HCT116 (cell line): ENCODE measurements around the gene NGFR. TPM values are rescaled to one million over a fixed set of nuclear protein-coding genes. Genes with fewer than 3 reads are reported as not detected.

Experiments
- ATAC-seq: fragments of 200-7000 bp; cut with Tn5 transposase; 2 replicates; pipeline ENCODE4 v1.9.1; 2020; ENCODE audit warnings: mild to moderate bottlenecking, moderate library complexity
- BruUV-seq: library from RNA; stranded (reverse); fragments of 400-500 nt; replicated peaks from 2 replicates; lab custom pipeline; 2021; lab: Mats Ljungman, UMichigan
- CTCF ChIA-PET: fragments of 300-600 bp; sonication (Branson Sonifier 250); formaldehyde crosslinking; loops from one replicate; lab custom pipeline; 2021; ENCODE audit warnings: antibody characterized with exemption; lab: Charles Lee
- POLR2A ChIA-PET: fragments of 300-600, 350-600 bp; sonication (Branson Sonifier 250); formaldehyde crosslinking; loops from one replicate; lab custom pipeline; 2021; ENCODE audit warnings: antibody characterized with exemption; lab: Charles Lee
- RAD21 ChIA-PET, 2 experiments: fragments of 300-600 bp; sonication (Branson Sonifier 250); formaldehyde crosslinking; loops; one replicate each; lab custom pipeline; 2023; ENCODE audit warnings: low total read pairs in 2 of 2; ENCODE audit not compliant: uncharacterized antibody in 2 of 2, unreplicated experiment in 2 of 2, low non-redundant PET in 1 of 2; lab: Charles Lee
- DNase-seq: peaks from one replicate; pipeline ENCODE4 v3.0.0-alpha.2; 2010; ENCODE audit warnings: low read depth, low spot score
- H2AFZ ChIP-seq: fragments of 200-600 bp; shearing (Covaris generic), sonication (generic); 2 replicates; pipeline ENCODE4 v1.6.1; 2017; ENCODE audit warnings: low read depth, mixed run types, mixed read lengths, antibody characterized with exemption, low read length; ENCODE audit not compliant: poor library complexity, severe bottlenecking
- H3K27ac ChIP-seq: 2 replicates; pipeline ENCODE4 v1.5.1; 2012; ENCODE audit warnings: low read depth, low read length
- H3K27me3 ChIP-seq: fragments of 200-600 bp; sonication (generic); 2 replicates; pipeline ENCODE4 v1.6.1; 2016; ENCODE audit warnings: mixed run types, low read length, mixed read lengths; ENCODE audit not compliant: insufficient read depth
- H3K36me3 ChIP-seq, 2 experiments: fragments of 200-500 bp in 1 of 2; fragments of 200-600 bp in 1 of 2; sonication (Bioruptor generic) in 1 of 2; sonication (generic) in 1 of 2; 2 replicates each; pipeline versions ENCODE4 v1.5.1 to v1.6.1; 2014 to 2016; ENCODE audit warnings: low read length in 2 of 2, inconsistent platforms in 1 of 2, mixed read lengths in 1 of 2, mixed run types in 1 of 2; ENCODE audit not compliant: insufficient read depth in 2 of 2, control insufficient read depth in 1 of 2
- H3K4me1 ChIP-seq, 2 experiments: fragments of 200-600 bp in 1 of 2; sonication (generic) in 1 of 2; 2 replicates each; pipeline versions ENCODE4 v1.5.1 to v1.6.1; 2012 to 2017; ENCODE audit warnings: low read length in 2 of 2, inconsistent platforms in 1 of 2, mild to moderate bottlenecking in 1 of 2, mixed read lengths in 1 of 2, mixed run types in 1 of 2, moderate library complexity in 1 of 2; ENCODE audit not compliant: insufficient read depth in 2 of 2, control insufficient read depth in 1 of 2
- H3K4me2 ChIP-seq: fragments of 200-600 bp; sonication (generic); 2 replicates; pipeline ENCODE4 v1.6.1; 2017; ENCODE audit warnings: mixed run types, low read length, mixed read lengths
- H3K4me3 ChIP-seq, 2 experiments: fragments of 200-600 bp in 1 of 2; sonication (generic) in 1 of 2; replicated peaks in 1 of 2; 2 replicates each; pipeline ENCODE4 v1.5.1; 2011 to 2016; ENCODE audit warnings: low read length in 2 of 2, control low read depth in 1 of 2, low read depth in 1 of 2, mild to moderate bottlenecking in 1 of 2, mixed read lengths in 1 of 2, mixed run types in 1 of 2
- H3K79me2 ChIP-seq: fragments of 200-600 bp; sonication (generic); 2 replicates; pipeline ENCODE4 v1.6.1; 2017; ENCODE audit warnings: mild to moderate bottlenecking, mixed run types, low read length, moderate library complexity, mixed read lengths; ENCODE audit not compliant: insufficient read depth
- H3K9ac ChIP-seq: fragments of 200-600 bp; sonication (generic); 2 replicates; pipeline ENCODE4 v1.6.1; 2016; ENCODE audit warnings: low read length, mixed read lengths
- H3K9me2 ChIP-seq: fragments of 200-600 bp; sonication (generic), shearing (Covaris generic); 2 replicates; pipeline ENCODE4 v1.6.1; 2017; ENCODE audit warnings: mixed run types, mild to moderate bottlenecking, moderate library complexity; ENCODE audit not compliant: insufficient read depth
- H3K9me3 ChIP-seq, 2 experiments: fragments of 200-500 bp in 1 of 2; fragments of 200-600 bp in 1 of 2; sonication (Bioruptor generic) in 1 of 2; sonication (generic) in 1 of 2; 2 replicates each; pipeline ENCODE4 v1.6.1; 2014 to 2017; ENCODE audit warnings: low read length in 2 of 2, mixed read lengths in 2 of 2, inconsistent platforms in 1 of 2, low read depth in 1 of 2, mild to moderate bottlenecking in 1 of 2, mixed run types in 1 of 2, moderate library complexity in 1 of 2; ENCODE audit not compliant: control insufficient read depth in 1 of 2, insufficient read depth in 1 of 2
- H4K20me1 ChIP-seq: fragments of 200-600 bp; sonication (generic), shearing (Covaris generic); 2 replicates; pipeline ENCODE4 v1.6.1; 2017; ENCODE audit warnings: mixed run types, mild to moderate bottlenecking, moderate library complexity; ENCODE audit not compliant: insufficient read depth
- EGR1 ChIP-seq: IDR thresholded peaks from 2 replicates; pipeline ENCODE4 v1.6.1; 2012; ENCODE audit warnings: low read depth
- POLR2AphosphoS5 ChIP-seq: IDR thresholded peaks from 2 replicates; pipeline ENCODE4 v1.6.1; 2011; ENCODE audit warnings: mild to moderate bottlenecking, low read depth, low read length, moderate library complexity
- intact Hi-C: fragments of 100-400 bp; cut with micrococcal nuclease; formaldehyde crosslinking; loops from 2 replicates; pipeline ENCODE4 v1.10.0; 2022
- total RNA-seq: library from RNA; stranded (reverse); gene quantifications from one replicate; pipeline ENCODE4 v1.2.1, GENCODE V29; 2021; ENCODE audit not compliant: unreplicated experiment
- TF ChIP-seq, protein P1 (sequence below): IDR thresholded peaks from 2 replicates; pipeline ENCODE4 v1.6.1; 2011; ENCODE audit warnings: mild to moderate bottlenecking, low read length, moderate library complexity; ENCODE audit not compliant: insufficient replicate concordance; ENCODE audit errors: extremely low read depth

Gene NGFR
- total RNA-seq, 1 experiment from 2014 or later, result 6.1 TPM

DNA sequence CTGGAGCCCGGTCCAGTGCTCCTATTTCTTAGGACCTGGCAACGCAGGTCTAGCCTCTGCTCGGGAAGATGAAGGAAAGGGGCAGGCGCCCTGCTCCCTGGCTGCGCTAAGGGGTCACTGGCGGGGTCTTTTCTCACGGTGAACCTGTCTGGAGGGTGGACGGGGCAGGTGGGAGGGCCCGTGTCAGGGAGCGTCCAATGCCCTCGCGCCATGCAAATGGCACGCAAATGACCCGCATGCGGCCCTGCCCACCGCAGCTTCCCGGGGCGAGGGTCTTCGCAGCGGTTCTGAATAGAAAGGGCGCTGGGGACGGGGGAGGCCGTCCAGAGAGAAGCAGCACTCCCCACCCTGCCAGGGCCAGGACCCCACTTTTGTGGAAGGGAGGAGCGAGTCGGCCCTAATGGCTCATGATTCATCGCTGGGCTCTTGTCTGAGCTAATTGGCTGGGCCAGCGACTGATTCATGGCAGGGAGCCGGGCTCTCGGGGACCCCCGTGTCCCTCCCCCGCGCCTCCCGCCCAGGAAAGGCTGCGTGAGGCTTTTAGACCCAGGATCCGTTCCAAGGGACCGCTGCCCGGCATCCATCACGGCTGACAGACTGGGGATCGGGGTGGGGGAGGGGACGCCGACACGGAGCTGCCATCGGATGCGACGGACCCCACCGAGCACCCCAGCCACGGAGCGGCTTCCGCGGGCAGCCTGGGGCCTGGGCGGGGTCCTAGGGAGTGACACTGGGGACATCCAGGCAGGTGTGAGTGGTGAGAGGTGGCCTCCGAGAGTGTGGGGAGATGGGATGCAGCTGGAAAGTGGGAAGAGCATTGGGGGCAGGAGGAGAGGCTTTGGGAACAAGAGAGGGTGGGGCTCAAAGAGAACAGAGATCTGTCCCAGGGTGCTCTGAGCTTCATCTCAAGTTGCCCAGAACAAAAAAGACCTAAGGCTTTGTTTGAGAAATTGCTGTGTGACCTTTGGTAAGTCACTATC, 25.0 kb upstream of the NGFR start:
- Histone ChIP-seq H3K79me2 (no peaks in the 10 kb centered on the region), H3K9ac (no peak overlapping the region), H3K27ac (no peak overlapping the region), H2AFZ (no peak overlapping the region), H3K36me3 (no peaks in the 10 kb centered on the region), H3K9me2 (no peaks in the 10 kb centered on the region), H3K4me1 (peaks cover 0 to 3% of the 10 kb centered on the region in 2 experiments; a peak in 1 of 4 replicates), H3K9me3 (peaks cover 3 to 6% of the 10 kb centered on the region in 2 experiments; a peak in 2 of 4 replicates), H3K4me3 (no peak overlapping the region), H3K27me3 (no peaks in the 10 kb centered on the region; the same call in 1 of the 2 replicates), H3K4me2 (no peak overlapping the region), H4K20me1 (no peaks in the 10 kb centered on the region)
- ATAC-seq (no peak), DNase-seq (no peak)
- BruUV-seq, result no TSS peak
- intact Hi-C loops, result no loop called here
- ChIA-PET RAD21 (no interaction called here), CTCF (interaction anchor here (1.0 kb wide), 1 partner anchor 86 kb away, joined by 4 read pairs; no protein-coding TSS in a partner anchor), POLR2A (interaction anchor here (0.7 kb wide), 1 partner anchor 21 kb away, joined by 3 read pairs; no protein-coding TSS in a partner anchor)
- TF ChIP-seq, protein P1, sequence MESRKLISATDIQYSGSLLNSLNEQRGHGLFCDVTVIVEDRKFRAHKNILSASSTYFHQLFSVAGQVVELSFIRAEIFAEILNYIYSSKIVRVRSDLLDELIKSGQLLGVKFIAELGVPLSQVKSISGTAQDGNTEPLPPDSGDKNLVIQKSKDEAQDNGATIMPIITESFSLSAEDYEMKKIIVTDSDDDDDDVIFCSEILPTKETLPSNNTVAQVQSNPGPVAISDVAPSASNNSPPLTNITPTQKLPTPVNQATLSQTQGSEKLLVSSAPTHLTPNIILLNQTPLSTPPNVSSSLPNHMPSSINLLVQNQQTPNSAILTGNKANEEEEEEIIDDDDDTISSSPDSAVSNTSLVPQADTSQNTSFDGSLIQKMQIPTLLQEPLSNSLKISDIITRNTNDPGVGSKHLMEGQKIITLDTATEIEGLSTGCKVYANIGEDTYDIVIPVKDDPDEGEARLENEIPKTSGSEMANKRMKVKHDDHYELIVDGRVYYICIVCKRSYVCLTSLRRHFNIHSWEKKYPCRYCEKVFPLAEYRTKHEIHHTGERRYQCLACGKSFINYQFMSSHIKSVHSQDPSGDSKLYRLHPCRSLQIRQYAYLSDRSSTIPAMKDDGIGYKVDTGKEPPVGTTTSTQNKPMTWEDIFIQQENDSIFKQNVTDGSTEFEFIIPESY, result no peak
- TF ChIP-seq EGR1 (no peak), POLR2AphosphoS5 (no peak)
